Measurements from ENCODE around the gene EFNA1.
A peak's percentile ranks its signal among the peaks of the same experiment; 100 is the strongest.

EFNA1 gene, protein sequence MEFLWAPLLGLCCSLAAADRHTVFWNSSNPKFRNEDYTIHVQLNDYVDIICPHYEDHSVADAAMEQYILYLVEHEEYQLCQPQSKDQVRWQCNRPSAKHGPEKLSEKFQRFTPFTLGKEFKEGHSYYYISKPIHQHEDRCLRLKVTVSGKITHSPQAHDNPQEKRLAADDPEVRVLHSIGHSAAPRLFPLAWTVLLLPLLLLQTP

GRCh38 chr1:155127105-155127966 lies at the start of gene EFNA1:
Gene EFNA1 (plus strand): TSS chr1:155127876. CDS start chr1:155127978, 102 bp downstream.
- peak in 5 of 6 experiments; percentile 33 to 53 (median 46) for DNase-seq

DNA sequence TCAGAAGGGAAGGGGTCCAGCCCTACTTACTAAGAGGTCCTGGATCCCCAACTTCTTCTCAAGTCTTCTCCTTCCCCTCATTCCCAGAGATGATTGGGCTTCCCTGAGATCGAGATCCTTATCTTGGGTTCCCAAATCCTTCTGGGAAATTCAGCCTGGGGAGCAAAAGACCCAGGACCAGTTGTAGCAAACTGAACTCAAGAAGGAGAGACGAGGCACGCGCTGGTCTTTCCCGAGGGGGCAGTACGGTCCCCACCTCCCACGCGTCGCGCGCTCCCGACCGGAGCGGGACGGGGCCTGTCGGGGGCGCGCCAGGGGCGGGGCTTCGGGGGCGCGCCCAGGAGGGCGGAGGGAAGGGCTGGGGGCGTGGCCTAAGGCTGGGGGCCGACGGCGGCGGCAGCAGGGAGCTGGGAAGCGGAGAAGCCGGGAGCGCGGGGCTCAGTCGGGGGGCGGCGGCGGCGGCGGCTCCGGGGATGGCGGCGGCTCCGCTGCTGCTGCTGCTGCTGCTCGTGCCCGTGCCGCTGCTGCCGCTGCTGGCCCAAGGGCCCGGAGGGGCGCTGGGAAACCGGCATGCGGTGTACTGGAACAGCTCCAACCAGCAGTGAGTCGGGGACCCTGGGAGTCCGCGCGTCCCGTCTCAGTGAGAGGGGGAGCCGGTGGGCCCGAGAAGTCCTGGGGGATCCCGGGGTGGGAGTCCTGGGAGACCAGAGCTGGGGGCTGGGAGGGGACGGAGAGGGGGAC lies 49.0 kb upstream of the EFNA1 start, which contains the start of gene EFNA3:
EFNA3 (plus strand) TSS at position 369 of the 741 bp plus-strand sequence; CDS start at position 474, 105 bp downstream.
- peak in 5 of 6 experiments; percentile 46 to 58 (median 55) for DNase-seq

GRCh38 chr1:155079210-155079486 lies 48.5 kb upstream of the EFNA1 start:
- peak in 2 of 6 experiments; percentile 39 to 46 for DNase-seq

DNA sequence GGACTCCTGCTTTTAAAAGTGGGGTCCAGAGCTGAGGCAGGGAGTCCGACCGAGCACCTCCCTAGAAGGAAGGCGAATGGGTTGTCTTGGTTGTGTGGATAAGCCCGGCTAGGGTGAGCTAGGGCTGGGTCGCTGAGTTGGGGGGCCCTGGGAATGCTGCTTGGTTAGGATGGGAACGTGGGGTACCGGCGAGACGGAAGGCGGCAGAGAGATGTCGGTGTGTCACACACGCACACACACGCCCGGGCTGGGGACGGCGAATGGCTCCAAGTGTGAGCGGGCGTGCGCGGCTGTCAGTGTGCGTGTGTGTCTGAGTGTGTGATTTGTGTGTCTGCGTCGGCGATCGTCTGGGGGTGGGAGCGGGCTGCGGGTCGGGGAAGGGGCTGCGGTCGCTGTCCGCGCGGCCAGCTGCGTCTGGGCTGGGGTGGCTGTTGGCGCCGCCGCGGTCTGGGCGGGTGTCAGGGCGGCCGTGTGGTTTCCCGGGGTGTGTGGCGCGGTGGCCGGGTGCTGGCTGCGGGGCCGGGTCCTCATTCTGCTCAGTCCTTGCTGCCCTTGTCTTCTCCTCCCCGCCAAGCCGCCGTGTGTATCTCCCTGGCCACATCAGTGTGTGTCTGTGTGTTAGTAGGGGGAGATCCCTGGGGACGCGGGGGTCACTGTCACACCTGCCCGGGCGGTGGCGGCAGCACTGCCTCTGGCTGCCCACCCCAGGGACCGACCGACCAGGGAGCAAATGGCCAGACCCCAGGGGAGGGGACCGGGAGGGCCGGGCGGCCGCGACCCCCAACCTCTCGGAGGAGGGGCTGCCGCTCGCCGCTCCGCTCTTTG lies 48.0 kb upstream of the EFNA1 start:
- peak in 3 of 6 experiments; percentile 8 to 46 (median 34) for DNase-seq

DNA sequence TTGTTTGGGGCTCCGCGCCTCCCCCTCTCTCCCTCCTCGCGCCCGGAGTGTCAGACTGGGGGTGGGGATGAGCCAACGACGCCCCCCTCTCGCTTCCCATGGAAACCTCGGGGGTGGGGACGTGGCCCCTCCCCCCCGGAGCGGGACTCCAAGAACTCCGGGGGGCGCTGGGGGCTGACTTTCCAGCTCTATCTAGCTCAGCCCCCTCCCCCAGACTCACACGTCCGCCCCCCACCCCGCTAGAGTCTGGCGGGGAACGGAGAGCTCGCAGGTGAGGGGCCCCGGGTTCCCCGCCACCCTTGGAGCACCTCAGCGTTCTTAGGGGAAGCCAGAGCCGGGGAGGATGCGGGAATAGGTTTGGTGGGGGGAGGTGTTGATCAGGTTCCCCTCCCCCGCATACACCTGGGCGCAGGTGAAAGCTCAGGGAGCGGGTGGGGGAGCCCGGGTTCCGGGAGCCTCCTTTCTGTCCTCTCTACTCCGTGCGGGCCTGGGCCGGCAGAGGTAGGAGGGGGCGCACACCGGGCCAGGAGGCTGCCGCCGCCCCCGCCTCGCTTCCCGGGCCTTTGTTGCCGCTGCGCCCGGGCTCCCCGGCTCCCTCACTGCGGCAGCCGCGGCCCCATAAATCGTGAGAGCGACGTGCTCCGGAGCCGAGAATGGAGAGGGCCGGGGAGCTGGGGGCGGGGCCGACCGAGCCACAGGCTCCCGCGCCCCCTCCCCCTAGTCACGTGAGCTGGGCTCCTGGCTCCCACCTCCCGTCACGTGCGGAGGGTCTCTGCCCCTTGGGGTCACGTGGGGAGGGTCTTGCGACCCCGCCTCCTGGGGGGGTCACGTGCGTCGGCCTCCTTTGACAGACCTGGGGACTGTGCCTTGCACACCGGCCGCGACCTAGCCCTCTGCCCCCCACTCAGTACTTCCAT lies 47.1 kb upstream of the EFNA1 start:
- peak in 4 of 6 experiments; percentile 20 to 54 (median 32) for DNase-seq

DNA sequence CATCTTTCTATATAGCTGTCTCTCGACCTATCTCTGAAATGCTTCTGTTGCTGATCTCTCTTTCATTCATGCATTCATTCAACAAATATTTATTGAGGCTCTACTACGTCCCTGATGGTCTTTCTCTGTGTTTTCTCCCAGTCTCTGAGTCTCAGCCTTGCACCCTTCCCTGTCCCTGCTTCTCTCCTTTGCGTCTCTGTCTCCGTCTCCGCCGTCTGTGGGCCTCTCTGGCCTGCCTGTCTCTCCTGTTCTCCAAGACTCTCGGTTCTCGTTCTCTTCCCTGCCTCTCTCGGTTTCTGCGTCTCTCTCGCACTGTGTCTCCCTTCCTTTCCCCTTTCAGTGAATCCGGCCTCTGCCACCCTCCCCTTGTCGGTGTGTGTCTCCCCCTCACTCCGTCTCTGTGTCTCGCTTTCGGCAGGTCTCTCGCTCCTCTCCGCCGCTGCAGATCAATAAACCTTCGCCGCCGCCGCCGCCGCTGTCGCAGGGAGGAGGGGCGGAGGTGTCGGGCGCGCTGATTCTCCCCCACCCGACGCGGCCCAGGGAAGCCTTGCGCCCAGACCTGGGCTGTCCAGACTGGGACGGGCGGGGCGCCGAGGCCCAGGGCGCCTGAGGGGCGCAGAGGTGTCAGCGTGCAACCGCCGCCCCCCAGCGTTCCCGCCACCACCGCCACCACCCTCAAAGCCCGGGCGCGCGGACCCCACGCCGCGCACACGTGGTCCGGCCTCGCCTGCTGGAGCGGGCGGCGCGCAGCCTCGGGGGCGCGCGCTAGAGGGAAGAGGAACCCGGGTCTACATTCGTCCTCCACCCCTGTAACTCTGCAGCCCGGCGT lies 46.0 kb upstream of the EFNA1 start:
- DNase-seq: peak in 4 of 6 experiments; percentile 24 to 40 (median 31)

GRCh38 chr1:155082301-155083051 lies 45.2 kb upstream of the EFNA1 start:
- peak in 3 of 6 experiments; percentile 13 to 37 (median 32) for DNase-seq

DNA sequence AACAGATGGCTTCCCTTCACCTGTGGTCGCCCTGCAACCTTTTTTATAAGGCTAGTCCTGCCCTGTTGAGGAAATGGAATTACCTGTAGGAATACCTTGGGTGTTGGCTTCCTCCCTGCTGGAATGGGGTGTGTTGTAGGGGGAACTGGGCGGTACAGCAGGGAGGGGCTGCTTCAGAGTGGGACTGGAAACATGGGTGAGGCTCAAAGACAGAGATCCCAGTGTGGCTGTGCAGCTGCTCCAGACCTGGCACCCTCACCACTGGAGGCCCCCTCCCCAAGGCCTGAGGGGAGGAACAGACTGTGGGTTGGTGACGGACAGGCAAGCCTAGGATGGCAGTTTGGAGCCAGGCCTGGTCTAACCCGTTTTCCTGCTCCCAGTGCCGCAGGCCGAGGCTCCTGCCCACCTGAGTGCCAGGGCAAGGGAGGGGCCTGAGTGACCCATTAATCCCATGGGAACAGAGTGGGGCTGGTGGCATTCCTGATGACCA lies 44.6 kb upstream of the EFNA1 start:
- DNase-seq: no peak

- peak in 4 of 6 experiments; percentile 14 to 62 (median 30) for DNase-seq
These were observed 43.6 kb upstream of the EFNA1 start for GRCh38 chr1:155083865-155084721.

- peak; percentile 77 to 99 (median 94) for DNase-seq
These were observed 42.8 kb upstream of the EFNA1 start for GRCh38 chr1:155084722-155085503.

- peak; percentile 43 to 78 (median 69) for DNase-seq
These were observed 42.1 kb upstream of the EFNA1 start for GRCh38 chr1:155085504-155086127.

DNA sequence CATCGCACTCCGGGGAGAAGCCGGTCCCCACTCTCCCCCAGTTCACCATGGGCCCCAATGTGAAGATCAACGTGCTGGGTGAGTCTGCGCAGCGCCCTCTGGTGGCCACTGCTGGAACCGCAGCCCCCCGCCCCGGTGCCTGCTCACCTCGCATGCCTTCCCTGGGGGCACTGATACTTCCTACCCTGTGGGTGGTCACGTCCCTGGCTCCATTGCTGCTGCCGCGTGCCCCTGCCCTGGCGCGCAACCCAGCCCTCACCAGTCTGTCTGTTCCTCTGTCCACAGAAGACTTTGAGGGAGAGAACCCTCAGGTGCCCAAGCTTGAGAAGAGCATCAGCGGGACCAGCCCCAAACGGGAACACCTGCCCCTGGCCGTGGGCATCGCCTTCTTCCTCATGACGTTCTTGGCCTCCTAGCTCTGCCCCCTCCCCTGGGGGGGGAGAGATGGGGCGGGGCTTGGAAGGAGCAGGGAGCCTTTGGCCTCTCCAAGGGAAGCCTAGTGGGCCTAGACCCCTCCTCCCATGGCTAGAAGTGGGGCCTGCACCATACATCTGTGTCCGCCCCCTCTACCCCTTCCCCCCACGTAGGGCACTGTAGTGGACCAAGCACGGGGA lies 41.4 kb upstream of the EFNA1 start:
- DNase-seq: peak; percentile 57 to 89 (median 76)

GRCh38 chr1:155086856-155087535 lies 40.7 kb upstream of the EFNA1 start:
- DNase-seq: no peak

DNA sequence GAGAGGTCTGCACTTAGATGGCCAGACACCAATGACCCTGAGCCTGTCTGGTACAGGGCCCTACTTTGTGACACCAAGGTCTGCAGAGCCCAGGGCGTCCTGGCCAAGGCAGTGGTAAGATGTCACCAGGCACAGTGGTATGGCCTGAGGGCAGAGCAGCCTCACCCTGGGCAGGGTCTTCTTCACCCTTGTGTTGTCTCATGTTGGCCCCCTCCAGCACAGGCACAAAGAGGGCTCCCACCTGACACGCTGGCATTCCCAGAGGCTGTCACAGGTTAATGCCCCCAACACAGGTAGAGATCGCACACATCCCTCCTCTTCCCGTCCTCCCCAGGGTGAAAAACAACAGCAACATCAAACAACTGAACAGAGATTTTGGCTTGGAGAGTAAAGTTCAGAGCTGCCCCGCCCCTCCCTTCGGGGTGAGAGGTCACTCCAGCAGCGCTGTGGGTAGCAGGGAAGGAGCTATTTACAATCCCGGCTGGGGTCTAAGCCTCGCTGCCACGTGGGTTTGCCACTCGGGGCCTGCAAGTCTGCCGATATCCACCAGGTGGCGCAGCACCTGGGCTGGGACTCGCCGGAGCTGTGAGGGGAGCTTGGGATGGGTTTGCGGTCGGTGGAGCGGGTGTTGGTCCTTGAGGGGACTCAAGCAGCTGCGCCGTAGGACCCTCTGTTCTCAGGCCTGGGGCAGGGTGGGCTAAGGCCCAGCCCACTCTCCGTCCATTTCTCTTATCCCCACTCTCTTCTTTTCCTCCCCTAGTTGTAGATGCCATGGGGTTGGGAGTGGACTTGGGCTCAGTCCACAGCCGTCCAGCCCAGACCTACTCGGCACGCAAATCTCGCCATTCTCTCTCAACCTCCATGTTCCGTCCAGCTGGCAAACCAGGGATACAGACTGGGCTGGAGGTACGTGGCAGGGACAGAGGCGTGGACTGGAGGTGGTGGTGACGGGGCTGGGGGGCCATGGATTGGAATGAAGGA lies 36.3 kb upstream of the EFNA1 start:
- peak; percentile 23 to 86 (median 74) for DNase-seq

DNA sequence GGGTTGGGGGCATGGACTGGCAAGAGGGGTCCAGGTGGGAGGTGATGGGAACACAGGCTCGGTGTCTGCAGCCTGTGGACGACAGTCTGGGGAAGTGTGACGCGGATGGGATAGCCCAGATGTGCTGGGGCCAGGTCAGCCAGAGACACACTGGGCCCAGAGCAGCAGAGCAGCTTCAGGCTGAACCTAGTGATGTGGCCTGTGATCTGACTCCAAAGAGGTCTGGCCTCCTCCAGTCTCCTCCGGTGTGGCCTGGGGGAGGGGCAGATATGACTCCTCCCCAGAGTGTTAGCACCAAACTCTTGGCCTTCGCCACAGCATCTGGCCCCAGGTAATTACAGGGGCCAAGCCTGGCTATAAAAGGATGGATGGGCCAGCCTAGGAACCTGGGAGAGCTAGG lies 35.5 kb upstream of the EFNA1 start:
- DNase-seq: no peak

Measured in stimulated activated naive CD4-positive, alpha-beta T cell (primary cell).